PC-3 (cell line): ENCODE measurements around the gene RANBP3.

ENCODE experiments used
- CTCF ChIP-seq: fragments of 300-600 bp; sonication (generic); conservative IDR thresholded peaks from 2 replicates; pipeline ENCODE4 v1.5.1; 2017; ENCODE audit warnings: antibody characterized with exemption, low read depth, mild to moderate bottlenecking, low read length
- EZH2 ChIP-seq: fragments of 300-600 bp; sonication (generic); IDR thresholded peaks from one replicate; pipeline ENCODE4 v1.6.1; 2017; ENCODE audit warnings: antibody characterized with exemption, mild to moderate bottlenecking, low read length; ENCODE audit not compliant: unreplicated experiment

GRCh38 chr19:6005321-6006069, 27.6 kb upstream of the RANBP3 start:
- TF ChIP-seq CTCF (no peak), EZH2 (no peak)
